Amniotic epithelial cell (primary cell): ENCODE results near the gene CEP85L.
A peak's percentile ranks its signal among the peaks of the same experiment; 100 is the strongest.

Experiments
- DNase-seq: peaks from one replicate; pipeline ENCODE4 v3.0.0-alpha.2; 2010; ENCODE audit warnings: low read depth

The CEP85L gene

GRCh38 chr6:118620202-118620601, 31.2 kb downstream of the CEP85L start:
- DNase-seq: no peak

GRCh38 chr6:118618676-118619377, 32.6 kb downstream of the CEP85L start:
- peak; percentile 18 for DNase-seq

GRCh38 chr6:118617417-118617816, 34.0 kb downstream of the CEP85L start:
- no peak for DNase-seq

GRCh38 chr6:118611334-118611733, 40.1 kb downstream of the CEP85L start:
- DNase-seq: no peak

GRCh38 chr6:118606858-118607257, 44.5 kb downstream of the CEP85L start:
- no peak for DNase-seq

- no peak for DNase-seq
Observed at GRCh38 chr6:118606268-118606667, 45.1 kb downstream of the CEP85L start.

- DNase-seq: no peak
Observed at GRCh38 chr6:118603372-118603771, 48.0 kb downstream of the CEP85L start.

GRCh38 chr6:118602300-118602699, 49.1 kb downstream of the CEP85L start:
- no peak for DNase-seq

- DNase-seq: no peak
Observed at GRCh38 chr6:118598324-118598723, 53.1 kb downstream of the CEP85L start.

- DNase-seq: no peak
Observed at GRCh38 chr6:118597636-118598035, 53.8 kb downstream of the CEP85L start.

GRCh38 chr6:118596774-118597320, 54.5 kb downstream of the CEP85L start:
- no peak for DNase-seq

GRCh38 chr6:118594877-118595276, 56.5 kb downstream of the CEP85L start:
- DNase-seq: no peak

- no peak for DNase-seq
Observed at GRCh38 chr6:118591897-118592296, 59.5 kb downstream of the CEP85L start.

GRCh38 chr6:118589649-118590365, 61.6 kb downstream of the CEP85L start:
- DNase-seq: no peak

- DNase-seq: no peak
Observed at GRCh38 chr6:118589186-118589585, 62.2 kb downstream of the CEP85L start.

GRCh38 chr6:118588626-118589025, 62.8 kb downstream of the CEP85L start:
- peak; percentile 44 for DNase-seq

GRCh38 chr6:118586746-118587485, 64.5 kb downstream of the CEP85L start:
- DNase-seq: no peak

- no peak for DNase-seq
Observed at GRCh38 chr6:118584911-118585310, 66.5 kb downstream of the CEP85L start.

- DNase-seq: peak; percentile 80
Observed at GRCh38 chr6:118581489-118581959, 69.9 kb downstream of the CEP85L start.

- peak; percentile 89 for DNase-seq
Observed at GRCh38 chr6:118580585-118581419, 70.6 kb downstream of the CEP85L start.

GRCh38 chr6:118579786-118580185, 71.6 kb downstream of the CEP85L start:
- DNase-seq: no peak

GRCh38 chr6:118578617-118579016, 72.8 kb downstream of the CEP85L start:
- no peak for DNase-seq
